ENCODE results near the gene MED7.
"Not testable (repeated sequence)": the region's sequence is repeated elsewhere in the genome, so short reads cannot be mapped to it uniquely, and the experiment has no call there.

Gene MED7, protein sequence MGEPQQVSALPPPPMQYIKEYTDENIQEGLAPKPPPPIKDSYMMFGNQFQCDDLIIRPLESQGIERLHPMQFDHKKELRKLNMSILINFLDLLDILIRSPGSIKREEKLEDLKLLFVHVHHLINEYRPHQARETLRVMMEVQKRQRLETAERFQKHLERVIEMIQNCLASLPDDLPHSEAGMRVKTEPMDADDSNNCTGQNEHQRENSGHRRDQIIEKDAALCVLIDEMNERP

DNA sequence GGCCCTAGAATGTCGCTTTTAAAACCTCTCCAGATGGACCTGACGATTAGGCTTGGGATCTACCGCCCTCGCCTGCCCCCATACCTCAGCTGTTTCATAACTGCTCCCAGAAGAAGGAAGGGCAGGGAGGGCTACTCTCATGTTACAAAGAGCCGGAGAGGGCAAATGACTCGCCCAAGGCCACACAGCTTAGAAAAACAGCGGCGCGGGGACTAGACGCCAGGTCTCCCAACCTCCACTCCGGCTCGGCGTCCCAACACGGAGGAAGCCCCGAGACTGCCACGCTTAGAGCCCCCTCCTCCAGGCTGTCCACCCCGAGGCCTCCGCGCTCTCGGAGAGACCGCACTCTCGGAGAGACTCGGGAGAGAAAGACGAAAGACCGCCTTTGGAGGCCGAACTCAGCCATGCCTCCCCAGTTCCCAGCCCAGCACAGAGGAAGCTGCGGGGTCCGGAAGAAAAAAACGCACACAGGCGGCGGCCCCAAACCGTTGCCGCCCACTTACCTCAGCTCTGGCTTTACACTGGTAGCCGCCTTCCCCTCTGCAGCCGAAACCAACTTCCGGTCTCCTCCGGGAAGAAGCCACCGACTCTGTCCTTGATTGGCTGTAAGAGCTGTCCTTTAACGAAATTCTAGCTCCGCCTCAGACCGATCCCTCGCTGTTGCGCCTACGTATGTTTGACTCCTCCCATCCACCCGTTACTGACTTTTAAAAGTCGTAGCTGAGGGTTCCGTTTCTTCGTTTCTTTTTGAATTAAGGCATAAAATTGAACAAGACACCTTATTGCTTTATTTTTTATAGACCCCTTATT is at the start of gene MED7:
Gene MED7 (minus strand): TSS at position 549 of the 810 bp plus-strand sequence. CDS start 3,434 bp downstream, outside the sequence.
- DNase-seq (ENCODE audit: low spot score) = peak; percentile 98

DNA sequence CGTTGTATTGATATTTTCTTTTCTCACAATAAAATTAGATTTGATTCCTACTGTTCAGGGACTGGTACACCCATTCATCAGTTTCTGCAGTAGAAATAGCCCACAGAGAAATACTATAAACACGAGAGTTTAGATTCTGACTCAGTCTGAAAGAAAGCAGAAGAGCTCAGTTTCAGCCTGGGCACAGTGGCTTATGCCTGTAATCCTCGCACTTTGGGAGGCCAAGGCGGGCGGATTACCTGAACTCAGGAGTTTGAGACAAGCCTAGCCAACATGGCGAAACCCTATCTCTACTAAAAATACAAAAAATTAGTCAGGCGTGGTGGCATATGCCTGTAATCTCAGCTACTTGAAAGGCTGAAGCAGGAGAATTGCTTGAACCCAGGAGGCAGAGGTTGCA is 46.6 kb upstream of the MED7 start:
- DNase-seq (ENCODE audit: low spot score) = no peak

DNA sequence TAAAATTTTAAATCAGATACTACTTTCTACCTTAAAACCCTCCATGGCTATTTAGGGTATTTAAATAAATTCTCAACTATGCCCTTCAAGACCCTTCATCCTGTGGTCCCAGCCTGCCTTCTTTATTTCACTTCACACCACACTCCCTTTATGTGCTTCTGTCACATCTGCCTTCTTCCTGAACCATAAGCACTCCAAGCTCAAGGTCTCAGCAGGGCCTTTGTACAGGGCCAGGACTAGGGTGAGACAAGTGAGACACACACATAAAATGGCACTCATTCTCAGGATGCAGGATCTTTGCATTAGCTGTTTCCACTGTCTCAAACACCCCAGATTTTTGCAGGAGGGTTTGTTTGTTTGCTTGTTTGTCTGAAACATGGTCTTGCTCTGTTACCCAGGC is 45.6 kb upstream of the MED7 start:
- no peak for DNase-seq (ENCODE audit: low spot score)

DNA sequence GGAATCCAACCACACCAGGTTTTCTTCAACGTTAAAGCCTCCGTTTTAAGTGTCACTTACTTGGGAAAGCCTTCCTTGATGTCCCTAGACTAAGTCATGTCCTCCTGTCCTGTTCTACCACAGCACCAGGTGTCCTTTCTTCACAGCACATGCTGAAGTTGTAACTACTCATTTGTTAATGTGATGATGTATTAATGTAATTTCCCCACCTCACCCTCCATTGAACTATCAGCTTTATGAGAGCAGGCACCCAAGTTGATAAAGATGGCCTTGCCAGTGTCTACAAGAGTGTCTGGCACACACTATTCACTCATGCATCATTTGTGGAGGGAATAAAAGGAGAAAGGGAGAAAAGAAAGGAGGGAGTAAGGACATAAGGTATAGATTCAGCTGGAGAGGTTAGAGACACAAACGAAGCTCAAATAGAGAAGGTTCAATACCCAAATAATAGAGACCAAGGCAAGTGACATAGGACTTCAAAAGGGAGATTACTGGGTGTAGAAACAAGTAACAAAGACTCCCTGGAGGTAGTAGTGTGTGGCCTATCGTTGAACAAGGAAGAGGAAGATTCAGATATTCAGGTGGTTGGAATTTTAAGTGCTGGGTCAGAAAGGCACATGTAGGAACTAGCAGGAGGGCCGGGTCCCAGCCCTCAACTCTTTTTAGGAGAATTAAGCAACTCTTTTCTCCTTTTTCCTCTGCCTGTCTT is 44.5 kb upstream of the MED7 start:
- DNase-seq (ENCODE audit: low spot score) = no peak

DNA sequence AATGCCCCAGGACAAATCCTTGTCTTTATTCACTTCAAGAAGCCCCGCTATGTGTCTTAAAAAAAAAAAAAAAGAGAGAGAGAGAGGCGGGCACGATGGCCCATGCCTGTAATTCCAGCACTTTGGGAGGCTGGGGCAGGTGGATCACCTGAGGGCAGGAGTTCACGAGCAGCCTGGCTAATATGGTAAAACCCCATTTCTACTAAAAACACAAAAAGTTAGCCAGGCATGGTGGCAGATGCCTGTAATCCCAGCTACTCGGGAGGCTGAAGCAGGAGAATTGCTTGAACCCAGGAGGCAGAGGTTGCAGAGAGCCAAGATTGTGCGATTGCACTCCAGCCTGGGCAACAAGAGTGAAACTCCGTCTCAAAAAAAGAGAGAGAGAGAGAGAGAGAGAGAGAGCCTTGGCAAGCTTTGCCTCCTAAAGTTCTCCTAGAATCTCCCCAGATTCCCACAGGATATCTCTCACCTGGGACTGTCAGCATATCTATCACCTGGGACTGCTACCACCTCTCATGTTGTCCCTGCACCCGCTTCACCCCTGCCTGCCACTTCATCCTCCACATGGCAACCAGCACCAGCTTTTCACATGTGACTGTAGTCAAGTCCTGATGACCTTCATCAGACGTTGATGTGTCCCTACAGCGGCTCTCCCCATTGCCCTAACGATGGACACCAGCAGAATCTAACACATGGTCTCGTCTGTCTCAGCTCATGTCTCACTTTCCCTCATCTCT is 43.8 kb upstream of the MED7 start:
- DNase-seq (ENCODE audit: low spot score) = no peak

DNA sequence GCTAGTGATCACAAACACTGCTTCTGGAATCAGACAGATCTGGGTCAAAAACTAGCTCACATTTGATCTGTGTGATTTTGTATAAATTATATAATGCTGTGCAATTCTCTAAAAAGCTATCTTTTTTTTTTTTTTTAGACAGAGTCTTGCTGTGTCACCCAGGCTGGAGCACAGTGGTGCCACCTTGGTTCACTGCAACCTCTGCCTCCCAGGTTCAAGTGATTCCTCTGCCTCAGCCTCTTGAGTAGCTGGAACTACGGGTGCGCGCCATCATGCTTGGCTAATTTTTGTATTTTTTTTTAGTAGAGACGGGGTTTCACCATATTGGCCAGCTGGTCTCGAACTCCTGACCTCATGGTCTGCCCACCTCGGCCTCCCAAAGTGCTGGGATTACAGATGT is 42.5 kb upstream of the MED7 start:
- not testable (repeated sequence) for DNase-seq (ENCODE audit: low spot score)

DNA sequence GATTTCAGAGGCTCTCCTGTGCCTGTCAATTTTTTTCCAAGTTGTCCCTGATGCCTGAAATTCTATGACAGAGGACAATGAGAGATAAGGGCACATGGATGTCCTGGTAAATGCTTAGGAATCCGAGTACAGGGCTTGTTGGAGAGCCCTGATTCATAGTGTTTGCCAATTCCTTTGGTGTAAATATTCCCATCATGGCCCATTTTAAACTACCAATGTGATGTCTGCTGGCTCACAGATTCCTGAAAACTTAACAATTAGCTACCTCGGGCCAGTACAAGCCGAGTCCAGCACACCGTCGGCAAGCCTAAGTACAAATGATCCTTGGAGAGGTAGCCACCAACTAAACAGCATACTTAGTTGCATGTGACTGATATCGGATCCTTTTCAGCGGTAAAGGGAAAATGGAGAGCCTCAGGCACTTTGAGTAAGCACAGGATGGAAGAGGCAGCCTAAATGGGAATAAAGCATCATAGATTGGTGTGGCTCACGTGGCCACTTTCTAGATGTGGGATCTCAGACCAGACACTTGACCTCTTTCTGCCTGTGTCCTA is 41.5 kb upstream of the MED7 start:
- peak; percentile 27 for DNase-seq (ENCODE audit: low spot score)

DNA sequence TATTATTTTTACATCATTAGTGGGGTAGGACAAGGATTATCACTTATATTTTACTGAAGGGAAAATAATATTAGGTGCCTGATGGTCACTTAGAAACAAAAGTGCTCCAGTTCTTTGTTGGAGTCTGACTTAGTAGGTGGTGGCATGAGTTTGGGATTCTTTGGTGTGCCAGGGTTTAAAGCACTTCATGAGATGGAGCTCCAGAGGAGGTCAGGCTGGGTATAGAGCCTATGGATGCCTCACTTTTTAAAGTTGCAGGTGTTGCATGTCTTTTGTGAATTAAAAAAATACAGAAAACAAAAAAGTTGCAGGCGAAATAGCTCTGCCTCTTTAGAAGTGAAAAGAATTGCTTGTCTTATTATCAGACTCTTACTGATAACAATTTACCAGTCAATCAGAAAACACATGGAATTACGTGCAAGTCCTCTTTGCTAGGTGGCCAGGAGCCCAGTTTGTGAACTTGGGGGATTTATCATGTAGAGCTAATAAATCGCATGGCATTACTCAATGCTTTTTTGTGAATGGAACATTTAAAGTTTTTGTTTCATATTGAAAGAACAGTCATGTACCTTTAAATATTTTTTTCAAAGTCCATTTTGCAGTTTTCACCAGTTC is 39.6 kb upstream of the MED7 start:
- DNase-seq (ENCODE audit: low spot score) = no peak

DNA sequence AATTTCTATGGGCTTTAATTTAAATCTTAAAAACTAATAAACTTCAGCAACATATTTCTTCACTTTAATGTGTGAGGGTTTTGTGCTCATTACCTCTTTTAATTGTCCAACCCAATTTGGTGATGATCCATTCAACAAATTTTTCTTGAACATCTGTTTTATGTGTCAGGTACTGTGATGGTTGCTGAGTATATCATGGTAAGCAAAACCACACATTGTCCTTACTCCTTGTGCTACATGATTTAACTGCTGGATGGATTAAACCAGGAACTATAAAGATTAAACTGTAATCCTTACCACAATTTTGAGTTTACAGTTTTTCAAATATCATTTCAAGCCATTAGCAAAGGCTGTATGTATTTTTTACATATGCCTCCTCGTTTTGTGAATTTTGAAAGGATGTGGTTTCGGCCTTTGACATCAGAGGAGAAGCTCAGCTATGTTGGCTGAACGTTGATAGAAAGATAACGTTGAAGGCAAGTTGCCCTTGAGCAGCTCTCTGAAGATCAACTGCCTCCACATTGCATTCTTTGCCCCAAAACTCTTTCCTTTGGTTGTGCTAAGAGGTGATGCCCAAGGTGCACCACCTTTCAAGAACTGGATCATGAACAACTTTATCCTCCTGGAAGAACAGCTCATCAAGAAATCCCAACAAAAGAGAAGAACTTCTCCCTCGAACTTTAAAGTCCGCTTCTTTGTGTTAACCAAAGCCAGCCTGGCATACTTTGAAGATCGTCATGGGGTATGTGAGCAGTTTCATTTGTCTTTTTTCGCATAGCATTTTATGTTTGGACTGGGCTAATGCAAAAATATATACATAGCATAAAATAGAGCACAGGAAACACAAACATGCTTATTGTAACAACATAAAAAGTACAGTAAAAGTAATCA is 38.0 kb upstream of the MED7 start, which contains the start of gene ITK:
Gene ITK (plus strand): TSS at position 467 of the 891 bp plus-strand sequence. CDS start 138 bp downstream, at position 605.
- DNase-seq (ENCODE audit: low spot score) = peak; percentile 80

DNA sequence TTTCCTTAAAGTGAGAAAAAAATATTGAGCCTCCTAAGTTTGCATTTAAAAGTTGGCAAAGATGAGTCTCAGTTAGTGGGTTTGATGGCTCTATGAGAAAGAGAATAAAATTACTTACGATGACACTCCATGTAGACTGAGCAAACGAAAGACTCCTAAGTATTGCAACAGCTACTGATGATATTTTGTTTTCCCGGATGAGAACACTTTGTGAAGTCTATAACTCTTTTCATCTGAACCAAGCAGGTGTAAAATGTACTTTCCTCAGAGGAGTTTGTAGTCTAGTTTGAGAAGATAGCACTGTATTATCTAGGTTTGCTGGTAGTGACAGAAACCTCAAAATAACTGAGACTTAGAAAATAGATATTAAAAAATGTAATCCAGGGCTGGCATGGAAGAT is 36.3 kb upstream of the MED7 start:
- peak; percentile 34 for DNase-seq (ENCODE audit: low spot score)

DNA sequence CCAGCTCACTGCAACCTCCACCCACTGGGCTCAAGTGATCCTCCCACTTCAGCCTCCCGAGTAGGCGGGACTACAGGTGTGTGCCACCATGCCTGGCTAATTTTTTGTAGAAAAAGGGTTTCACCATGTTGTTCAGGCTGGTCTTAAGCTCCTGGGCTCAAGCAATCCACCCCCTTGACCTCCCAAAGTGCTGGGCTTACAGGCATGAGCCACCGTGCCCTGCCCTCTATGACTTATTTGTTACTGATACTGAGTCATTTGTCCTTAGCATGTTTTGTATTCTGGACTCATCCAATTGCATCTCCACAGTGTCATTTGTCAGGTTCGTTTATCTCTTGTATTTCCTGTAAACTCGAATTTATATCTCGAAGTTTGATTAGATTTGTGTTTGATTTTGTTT is 35.3 kb upstream of the MED7 start:
- no peak for DNase-seq (ENCODE audit: low spot score)

DNA sequence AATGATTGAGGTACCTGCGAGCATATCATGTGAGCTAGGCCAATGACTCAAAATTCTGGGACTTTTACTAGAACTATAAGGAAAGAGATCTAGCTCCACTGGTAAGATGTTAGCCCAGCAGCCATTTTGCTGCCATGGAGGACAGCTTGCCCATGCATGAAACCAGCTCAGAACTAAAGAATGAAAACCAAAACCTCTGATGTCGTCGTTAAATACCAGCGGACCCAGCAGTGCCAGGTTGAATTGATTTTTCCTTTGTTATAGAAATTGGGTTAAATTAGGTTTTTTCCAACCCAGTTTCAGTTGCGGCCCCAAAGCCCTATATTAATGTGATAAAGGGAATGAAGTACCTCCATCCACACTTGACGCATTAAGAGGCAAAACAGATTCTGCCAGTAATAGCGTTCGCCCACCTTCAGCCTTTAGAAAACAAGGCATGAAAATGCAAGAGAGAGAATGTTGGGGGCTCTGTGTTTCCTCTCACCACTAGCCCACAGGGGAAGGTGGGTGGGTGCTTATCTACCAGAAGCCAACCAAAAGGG is 32.5 kb upstream of the MED7 start:
- no peak for DNase-seq (ENCODE audit: low spot score)

DNA sequence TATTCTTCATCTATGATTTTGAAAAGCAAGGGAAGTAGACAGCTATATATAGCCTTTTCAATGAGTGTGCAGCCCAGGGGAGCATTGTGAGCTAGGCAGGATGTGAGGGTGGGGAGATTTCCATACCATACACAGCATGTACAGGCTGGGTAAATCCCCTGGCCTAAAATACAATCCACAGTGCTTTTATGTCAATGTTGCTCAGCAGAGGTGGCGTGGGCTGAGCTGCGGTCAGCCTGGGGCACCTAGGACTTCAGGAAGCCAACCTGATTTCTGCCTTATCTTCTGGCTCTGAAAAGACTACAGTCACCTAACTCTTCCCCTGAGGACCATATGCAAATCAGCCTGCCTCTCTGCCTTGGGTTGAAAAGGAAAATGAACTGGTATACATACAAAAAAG is 29.7 kb upstream of the MED7 start:
- peak; percentile 81 for DNase-seq (ENCODE audit: low spot score)

DNA sequence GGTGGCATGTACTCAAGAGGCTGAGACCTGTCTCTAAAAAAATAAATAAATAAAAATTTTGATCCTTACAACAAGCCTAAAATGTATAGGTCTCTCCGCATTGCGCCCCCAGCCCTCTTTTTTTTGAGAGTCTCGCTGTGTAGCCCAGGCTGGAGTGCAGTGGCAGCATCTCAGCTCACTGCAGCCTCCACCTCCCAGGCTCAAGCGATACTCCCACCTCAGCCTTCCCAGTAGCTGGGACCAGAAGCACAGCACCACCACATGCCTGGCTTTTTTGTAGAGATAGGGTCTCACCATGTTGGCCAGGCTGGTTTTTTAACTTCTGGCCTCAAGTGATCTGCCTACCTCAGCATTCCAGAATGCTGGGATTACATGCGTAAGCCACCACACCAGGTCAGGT is 25.6 kb upstream of the MED7 start:
- no peak for DNase-seq (ENCODE audit: low spot score)

DNA sequence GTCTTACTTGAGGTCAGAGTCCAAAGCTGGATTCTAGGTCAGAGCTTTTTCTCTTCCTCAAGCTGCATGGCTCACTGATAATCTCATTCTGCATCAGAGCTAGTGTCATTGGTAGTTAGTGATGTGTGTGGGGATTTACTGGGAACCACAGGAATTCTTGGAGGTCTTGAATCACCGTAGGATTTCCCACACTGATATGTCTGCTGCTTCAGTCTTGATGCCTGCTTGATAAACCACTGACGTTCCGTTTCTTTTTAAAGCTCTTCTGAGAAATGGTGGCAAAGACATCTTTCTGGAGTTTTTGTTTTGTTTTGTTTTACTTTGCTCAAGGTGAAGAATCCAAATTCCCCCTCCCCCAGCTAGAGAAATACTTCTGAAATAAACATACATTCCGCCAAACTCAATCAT is 24.6 kb upstream of the MED7 start:
- no peak for DNase-seq (ENCODE audit: low spot score)

DNA sequence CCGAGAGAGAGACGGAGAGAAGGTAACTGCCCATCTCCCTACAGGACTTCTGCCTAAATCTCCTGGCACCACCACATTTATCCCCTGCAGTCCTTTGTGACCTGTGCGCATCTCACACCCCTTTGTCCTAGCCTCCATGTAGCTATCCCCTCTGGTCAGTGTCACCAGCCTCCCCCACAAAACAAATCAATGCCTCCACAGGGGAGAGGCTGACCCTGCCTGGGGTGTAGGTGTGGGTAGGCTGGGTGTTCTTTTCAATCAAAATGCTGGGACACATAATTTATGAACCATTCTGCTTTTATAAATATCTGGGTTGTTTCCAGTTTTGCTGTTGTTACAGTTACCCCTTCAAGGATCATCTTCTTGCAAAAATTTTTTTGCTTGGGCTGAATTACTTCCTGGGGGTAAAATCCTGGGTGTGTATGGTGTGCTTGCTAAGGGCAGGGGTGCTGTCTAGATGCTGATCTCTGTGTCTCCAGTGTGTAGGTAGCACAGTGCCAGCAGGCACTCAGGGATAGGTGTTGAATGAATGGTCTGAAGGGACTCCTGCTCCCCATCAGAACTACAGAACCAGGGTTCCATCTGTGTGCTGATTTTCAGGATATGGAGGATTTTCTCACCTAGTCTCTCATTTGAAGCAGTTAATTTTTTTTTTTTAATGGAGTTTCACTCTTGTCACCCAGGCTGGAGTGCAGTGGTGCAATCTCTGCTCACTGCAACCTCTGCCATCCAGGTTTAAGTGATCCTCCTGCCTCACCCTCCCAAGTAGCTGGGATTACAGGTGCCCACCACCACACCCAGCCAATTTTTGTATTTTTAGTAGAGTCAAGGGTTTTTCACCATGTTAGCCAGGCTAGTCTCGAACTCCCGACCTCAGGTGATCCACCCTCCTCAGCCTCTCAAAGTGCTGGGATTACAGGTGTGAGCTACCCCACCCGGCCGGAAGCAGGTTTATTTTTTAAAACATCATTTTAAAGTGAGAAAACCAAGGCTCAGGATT is 23.8 kb upstream of the MED7 start, which contains the start of gene GARIN3:
Gene GARIN3 (minus strand): TSS at position 51 of the 1,000 bp plus-strand sequence. CDS start 96 bp downstream, outside the sequence.
- DNase-seq (ENCODE audit: low spot score) = no peak

DNA sequence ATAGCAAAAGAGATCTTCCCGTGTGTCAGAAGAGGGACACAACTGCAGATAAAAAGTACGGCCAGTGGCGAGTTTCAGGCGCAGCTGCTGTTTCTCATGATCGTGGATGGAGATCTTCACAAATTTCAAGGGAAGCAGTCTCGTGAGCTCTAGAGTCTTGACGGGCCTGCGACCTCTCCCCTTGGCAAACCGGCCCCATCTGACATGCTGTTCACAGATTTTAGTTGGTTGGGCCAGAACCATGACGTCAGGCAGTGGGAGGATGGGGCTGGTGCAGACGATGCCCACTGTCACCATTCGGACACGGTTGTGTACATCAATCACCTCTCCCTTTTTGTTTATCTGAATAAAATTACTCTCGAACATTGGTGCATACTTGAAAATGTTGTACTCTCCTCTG is 23.0 kb upstream of the MED7 start:
- no peak for DNase-seq (ENCODE audit: low spot score)

DNA sequence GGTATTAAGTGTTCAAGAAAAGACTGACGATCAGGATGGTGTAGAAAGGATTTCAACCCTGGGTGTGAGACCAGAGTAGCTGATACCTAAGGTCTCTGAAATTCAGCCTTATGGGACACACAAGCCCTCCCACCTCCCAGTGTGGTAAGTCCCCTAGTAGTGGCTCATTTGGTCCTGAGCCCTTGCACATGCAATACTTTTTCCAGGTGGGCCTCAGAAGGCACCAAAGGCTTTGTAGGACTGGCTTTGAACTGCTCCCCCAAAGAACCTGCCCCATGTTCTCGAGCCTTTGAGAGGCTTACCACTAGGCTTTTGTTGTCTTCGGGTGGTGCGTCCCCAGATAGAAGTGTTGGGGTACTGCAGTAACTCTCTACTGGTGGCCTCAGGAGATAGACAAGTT is 22.6 kb upstream of the MED7 start:
- DNase-seq (ENCODE audit: low spot score) = no peak

DNA sequence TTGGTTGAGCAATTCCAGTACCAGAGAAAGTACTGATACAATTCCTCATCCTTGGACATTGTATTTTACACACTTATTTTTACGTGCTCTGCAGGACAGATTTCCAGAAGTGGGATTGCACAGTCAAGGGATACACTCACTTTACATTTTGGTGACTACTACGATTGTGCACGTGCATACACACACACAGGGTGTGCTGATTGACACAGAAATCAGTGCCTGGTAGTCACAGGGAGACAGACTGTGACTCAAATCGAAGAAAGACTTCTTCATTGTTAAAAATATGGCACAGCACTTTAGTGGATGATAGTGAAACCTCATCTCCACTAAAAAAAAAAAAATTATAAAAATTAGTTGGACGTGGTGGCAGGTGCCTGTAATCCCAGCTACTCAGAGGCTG is 21.9 kb upstream of the MED7 start:
- DNase-seq (ENCODE audit: low spot score) = no peak

All from CD4-positive, alpha-beta T cell treated with Interleukin-6 at 100 ng/mL for 8 hours (primary cell).